ENCODE measurements around the gene MERTK. TPM values are rescaled to one million over a fixed set of nuclear protein-coding genes. Genes with fewer than 3 reads are reported as not detected.

MERTK gene
- total and polyA plus RNA-seq, 3 donors from 2014 or later: 28.9 to 74.2 (median 73.8) TPM

DNA sequence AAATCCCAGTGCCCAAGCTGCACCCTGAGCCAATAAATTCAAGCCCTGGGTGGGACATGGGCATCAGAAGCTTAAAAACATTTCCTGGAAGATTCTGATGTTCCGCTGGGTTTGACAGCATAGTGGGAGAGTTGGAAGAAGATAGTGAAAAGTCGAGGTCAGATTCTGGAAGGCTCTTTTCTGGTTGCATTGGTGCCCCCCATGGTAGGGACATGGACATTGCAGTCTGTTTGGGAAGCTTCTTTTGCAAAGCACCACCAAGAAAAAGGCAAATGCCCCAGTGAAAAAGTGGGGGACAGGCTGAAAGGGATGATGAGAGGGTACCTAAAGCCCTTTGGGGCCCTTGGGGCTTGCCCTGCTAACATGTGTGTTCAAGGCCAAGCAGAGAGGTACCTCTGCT is 21.0 kb downstream of the MERTK start:
- WGBS, 2 donors: 54 to 66% methylated on average over 2 of the region's 2 CpGs
- Histone ChIP-seq H3K4me3 (no peak overlapping the region), H3K36me3 (ENCODE audit: low read depth, missing control alignments) (no peaks in the 10 kb centered on the region), H3K4me1 (peaks cover 12% of the 10 kb centered on the region), H3K27me3 (no peaks in the 10 kb centered on the region), H3K9me3 (no peaks in the 10 kb centered on the region), H3K27ac (no peak overlapping the region)
- TF ChIP-seq, protein P1, sequence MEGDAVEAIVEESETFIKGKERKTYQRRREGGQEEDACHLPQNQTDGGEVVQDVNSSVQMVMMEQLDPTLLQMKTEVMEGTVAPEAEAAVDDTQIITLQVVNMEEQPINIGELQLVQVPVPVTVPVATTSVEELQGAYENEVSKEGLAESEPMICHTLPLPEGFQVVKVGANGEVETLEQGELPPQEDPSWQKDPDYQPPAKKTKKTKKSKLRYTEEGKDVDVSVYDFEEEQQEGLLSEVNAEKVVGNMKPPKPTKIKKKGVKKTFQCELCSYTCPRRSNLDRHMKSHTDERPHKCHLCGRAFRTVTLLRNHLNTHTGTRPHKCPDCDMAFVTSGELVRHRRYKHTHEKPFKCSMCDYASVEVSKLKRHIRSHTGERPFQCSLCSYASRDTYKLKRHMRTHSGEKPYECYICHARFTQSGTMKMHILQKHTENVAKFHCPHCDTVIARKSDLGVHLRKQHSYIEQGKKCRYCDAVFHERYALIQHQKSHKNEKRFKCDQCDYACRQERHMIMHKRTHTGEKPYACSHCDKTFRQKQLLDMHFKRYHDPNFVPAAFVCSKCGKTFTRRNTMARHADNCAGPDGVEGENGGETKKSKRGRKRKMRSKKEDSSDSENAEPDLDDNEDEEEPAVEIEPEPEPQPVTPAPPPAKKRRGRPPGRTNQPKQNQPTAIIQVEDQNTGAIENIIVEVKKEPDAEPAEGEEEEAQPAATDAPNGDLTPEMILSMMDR (IDR thresholded peaks at IDR 0.05): no peak
- TF ChIP-seq POLR2A (IDR thresholded peaks at IDR 0.05): no peak
- DNase-seq: no peak
- intact Hi-C loops (cut with DNase I; ENCODE audit: low total_unique reads): no loop called here

DNA sequence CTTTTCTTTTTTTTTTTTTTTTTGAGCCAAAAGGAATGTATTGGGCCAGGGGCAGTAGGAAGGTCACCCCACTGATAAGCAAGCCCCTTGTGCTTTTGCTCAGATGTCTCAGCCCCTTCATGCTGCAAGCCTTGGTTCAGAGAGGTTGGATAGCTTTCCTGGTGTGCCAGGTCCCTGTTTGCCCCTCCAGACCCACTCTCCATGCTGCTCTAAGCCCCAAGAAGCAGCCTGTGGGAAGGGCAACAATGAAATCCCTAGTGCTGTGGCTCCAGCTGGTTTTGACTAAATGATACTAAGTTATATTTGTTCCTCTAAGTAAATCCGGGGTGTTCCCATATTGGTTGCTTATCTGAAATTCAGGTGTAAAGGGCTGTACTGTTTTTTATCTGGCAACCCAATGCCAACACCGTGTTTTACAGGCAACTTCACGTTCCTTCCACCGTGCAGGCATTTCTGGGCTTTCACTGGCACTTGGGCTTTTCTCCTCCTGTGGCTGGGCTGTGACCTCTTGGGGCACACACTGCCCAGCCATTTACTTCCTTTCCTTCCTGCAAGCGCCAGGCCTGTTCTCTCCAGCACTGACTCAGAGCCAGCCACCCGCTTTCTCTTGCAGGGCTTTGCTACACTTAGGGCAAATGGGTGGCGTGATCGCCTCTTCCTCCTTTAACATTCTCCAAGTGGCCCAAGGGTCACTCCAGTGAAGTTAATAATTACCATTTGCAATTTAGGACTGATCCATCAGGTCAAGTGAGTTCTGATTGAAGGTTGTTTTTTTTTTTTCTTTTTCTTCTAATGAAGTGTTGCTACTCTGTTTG is 21.6 kb downstream of the MERTK start:
- H3K4me3 ChIP-seq: no peak overlapping the region
- no peaks in the 10 kb centered on the region for H3K9me3 ChIP-seq
- TF ChIP-seq, protein P1 (IDR thresholded peaks at IDR 0.05): no peak
- TF ChIP-seq POLR2A (IDR thresholded peaks at IDR 0.05): no peak
- WGBS, 2 donors: 45 to 55% methylated on average over 8 of the region's 8 CpGs
- no peaks in the 10 kb centered on the region for H3K36me3 ChIP-seq (ENCODE audit: low read depth, missing control alignments)
- H3K27ac ChIP-seq: no peak overlapping the region
- H3K4me1 ChIP-seq: peaks cover 12% of the 10 kb centered on the region
- intact Hi-C loops (cut with DNase I; ENCODE audit: low total_unique reads): no loop called here
- peak; percentile 54 for DNase-seq
- H3K27me3 ChIP-seq: no peaks in the 10 kb centered on the region

DNA sequence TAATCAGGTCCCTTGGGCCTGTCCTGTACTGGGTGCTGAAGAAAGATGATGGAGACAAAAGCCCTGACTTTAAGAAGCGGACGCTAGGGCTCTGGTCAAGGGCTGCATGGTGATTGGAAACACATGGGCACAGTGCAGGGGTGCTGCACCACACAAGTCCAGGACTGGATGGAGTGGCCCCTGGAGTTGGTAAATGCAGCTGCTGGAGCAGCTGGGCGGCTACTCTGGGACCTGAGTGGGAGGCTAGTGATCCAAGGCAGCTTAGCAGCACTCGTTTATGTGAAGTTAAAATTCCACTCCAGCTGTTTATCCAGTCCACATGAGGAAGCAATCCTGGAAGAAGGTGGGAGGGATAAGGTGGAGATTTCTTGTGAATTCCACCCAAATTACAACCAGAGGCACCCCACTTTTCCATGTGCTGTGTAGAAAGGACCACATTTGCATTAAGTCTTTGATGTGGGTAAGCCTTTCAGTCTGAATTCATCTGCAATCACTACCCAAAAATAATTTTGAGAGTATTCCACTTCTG is 24.9 kb downstream of the MERTK start:
- Histone ChIP-seq H3K4me3 (no peak overlapping the region), H3K36me3 (ENCODE audit: low read depth, missing control alignments) (no peaks in the 10 kb centered on the region), H3K4me1 (peaks cover 26% of the 10 kb centered on the region), H3K27me3 (no peaks in the 10 kb centered on the region), H3K27ac (no peak overlapping the region), H3K9me3 (no peaks in the 10 kb centered on the region)
- TF ChIP-seq, protein P1 (IDR thresholded peaks at IDR 0.05): no peak
- TF ChIP-seq POLR2A (IDR thresholded peaks at IDR 0.05): no peak
- intact Hi-C loops (cut with DNase I; ENCODE audit: low total_unique reads): no loop called here
- DNase-seq: no peak
- 37 to 50% methylated on average over 4 of the region's 4 CpGs for WGBS, 2 donors

DNA sequence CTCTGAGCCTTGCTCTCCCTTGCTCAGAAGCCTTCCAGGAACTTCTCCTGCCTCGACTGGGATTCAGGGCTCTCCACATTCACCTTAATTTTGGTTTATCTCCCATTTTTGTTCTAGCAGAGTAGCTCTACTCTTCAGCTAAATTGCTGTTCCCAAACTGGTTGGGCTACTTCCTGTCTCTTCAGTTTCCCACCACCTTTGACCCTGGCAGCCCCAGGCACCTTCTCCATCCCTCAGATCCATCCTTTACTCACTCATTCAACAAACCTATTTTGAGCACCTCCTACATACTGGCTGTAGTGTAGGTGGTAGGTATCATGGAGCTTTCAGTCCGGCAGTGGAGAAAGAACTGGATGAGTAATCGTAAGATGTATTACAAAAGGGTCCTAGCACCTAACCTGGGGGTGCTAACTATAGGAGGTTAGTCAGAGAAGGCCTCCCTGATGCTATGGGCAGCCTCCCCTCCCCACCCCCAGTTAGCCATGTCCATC is 26.3 kb downstream of the MERTK start:
- no peak overlapping the region for H3K4me3 ChIP-seq
- intact Hi-C loops (cut with DNase I; ENCODE audit: low total_unique reads): no loop called here
- peaks cover 21% of the 10 kb centered on the region for H3K4me1 ChIP-seq
- H3K27ac ChIP-seq: no peak overlapping the region
- no peaks in the 10 kb centered on the region for H3K27me3 ChIP-seq
- no peaks in the 10 kb centered on the region for H3K9me3 ChIP-seq
- 71 to 88% methylated on average over 3 of the region's 3 CpGs for WGBS, 2 donors
- DNase-seq: no peak
- TF ChIP-seq, protein P1 (IDR thresholded peaks at IDR 0.05): no peak
- TF ChIP-seq POLR2A (IDR thresholded peaks at IDR 0.05): no peak
- no peaks in the 10 kb centered on the region for H3K36me3 ChIP-seq (ENCODE audit: low read depth, missing control alignments)
